ENCODE results near the gene RARRES2. TPM values are rescaled to one million over a fixed set of nuclear protein-coding genes. Genes with fewer than 3 reads are reported as not detected.

Gene RARRES2
- total and polyA plus RNA-seq, 4 donors: 25.1 to 234 (median 68.1) TPM

- no peaks in the 10 kb centered on the region for H3K9me3 ChIP-seq (ENCODE audit: control insufficient read depth, insufficient read depth, low read length)
- peaks cover 9% of the 10 kb centered on the region for H3K4me1 ChIP-seq (ENCODE audit: control insufficient read depth, insufficient read depth, low read length)
- H3K27me3 ChIP-seq (ENCODE audit: control insufficient read depth, insufficient read depth, low read length): no peaks in the 10 kb centered on the region
- no peak overlapping the region for H3K27ac ChIP-seq (ENCODE audit: low read depth, low read length)
- WGBS (ENCODE audit: insufficient coverage): 80% methylated on average over 7 of the region's 13 CpGs
- H3K36me3 ChIP-seq (ENCODE audit: control insufficient read depth, insufficient read depth, low read length): no peaks in the 10 kb centered on the region
- no peak for DNase-seq (ENCODE audit: low read depth in 4 of 6, low spot score in 6 of 6)
- H3K4me3 ChIP-seq (ENCODE audit: low read depth, low read length): no peak overlapping the region
These were observed 16.5 kb upstream of the RARRES2 start for GRCh38 chr7:150357771-150358427.

DNA sequence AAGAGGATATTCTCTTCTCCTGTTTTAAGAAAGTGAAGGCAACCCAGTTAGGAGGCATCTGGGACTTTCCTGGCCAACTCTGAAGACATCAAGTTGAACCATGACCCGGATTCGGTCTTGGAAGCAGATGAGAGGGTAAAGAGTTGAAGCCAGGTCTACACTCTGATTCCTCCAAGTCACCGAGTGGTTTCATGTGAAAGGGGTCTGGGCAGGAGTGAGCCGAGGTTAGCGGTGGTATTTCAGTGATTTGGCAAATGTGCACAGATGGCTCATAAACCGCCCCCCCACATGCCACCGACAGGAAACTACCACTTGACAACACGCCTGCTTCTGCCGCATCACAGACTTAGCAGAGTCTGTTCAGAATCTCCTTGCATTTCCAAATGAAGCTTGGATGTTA is 15.8 kb upstream of the RARRES2 start:
- H3K36me3 ChIP-seq (ENCODE audit: control insufficient read depth, insufficient read depth, low read length): no peaks in the 10 kb centered on the region
- peaks cover 9% of the 10 kb centered on the region for H3K4me1 ChIP-seq (ENCODE audit: control insufficient read depth, insufficient read depth, low read length)
- H3K27me3 ChIP-seq (ENCODE audit: control insufficient read depth, insufficient read depth, low read length): no peaks in the 10 kb centered on the region
- WGBS (ENCODE audit: insufficient coverage): 76% methylated on average over 5 of the region's 9 CpGs
- no peaks in the 10 kb centered on the region for H3K9me3 ChIP-seq (ENCODE audit: control insufficient read depth, insufficient read depth, low read length)
- H3K27ac ChIP-seq (ENCODE audit: low read depth, low read length): no peak overlapping the region
- no peak for DNase-seq (ENCODE audit: low read depth in 4 of 6, low spot score in 6 of 6)
- H3K4me3 ChIP-seq (ENCODE audit: low read depth, low read length): no peak overlapping the region

GRCh38 chr7:150356265-150356897 is 15.0 kb upstream of the RARRES2 start:
- H3K9me3 ChIP-seq (ENCODE audit: control insufficient read depth, insufficient read depth, low read length): no peaks in the 10 kb centered on the region
- peaks cover 2% of the 10 kb centered on the region for H3K4me1 ChIP-seq (ENCODE audit: control insufficient read depth, insufficient read depth, low read length)
- no peaks in the 10 kb centered on the region for H3K36me3 ChIP-seq (ENCODE audit: control insufficient read depth, insufficient read depth, low read length)
- WGBS (ENCODE audit: insufficient coverage): 80% methylated on average over 1 of the region's 6 CpGs
- DNase-seq (ENCODE audit: low read depth in 4 of 6, low spot score in 6 of 6): peak in 2 of 6 donors; percentile 66 to 81
- no peak overlapping the region for H3K27ac ChIP-seq (ENCODE audit: low read depth, low read length)
- H3K4me3 ChIP-seq (ENCODE audit: low read depth, low read length): no peak overlapping the region
- H3K27me3 ChIP-seq (ENCODE audit: control insufficient read depth, insufficient read depth, low read length): no peaks in the 10 kb centered on the region

GRCh38 chr7:150355666-150356059 is 14.2 kb upstream of the RARRES2 start:
- Histone ChIP-seq H3K4me3 (ENCODE audit: low read depth, low read length) (no peak overlapping the region), H3K27ac (ENCODE audit: low read depth, low read length) (no peak overlapping the region), H3K27me3 (ENCODE audit: control insufficient read depth, insufficient read depth, low read length) (no peaks in the 10 kb centered on the region), H3K36me3 (ENCODE audit: control insufficient read depth, insufficient read depth, low read length) (no peaks in the 10 kb centered on the region), H3K9me3 (ENCODE audit: control insufficient read depth, insufficient read depth, low read length) (no peaks in the 10 kb centered on the region), H3K4me1 (ENCODE audit: control insufficient read depth, insufficient read depth, low read length) (no peaks in the 10 kb centered on the region)
- DNase-seq (ENCODE audit: low read depth in 4 of 6, low spot score in 6 of 6): no peak
- WGBS (ENCODE audit: insufficient coverage): no CpG with 5 or more reads among the region's 1 CpG

GRCh38 chr7:150351587-150352194 is 10.3 kb upstream of the RARRES2 start:
- H3K27me3 ChIP-seq (ENCODE audit: control insufficient read depth, insufficient read depth, low read length): no peaks in the 10 kb centered on the region
- no peak for DNase-seq (ENCODE audit: low read depth in 4 of 6, low spot score in 6 of 6)
- no peak overlapping the region for H3K27ac ChIP-seq (ENCODE audit: low read depth, low read length)
- no peaks in the 10 kb centered on the region for H3K9me3 ChIP-seq (ENCODE audit: control insufficient read depth, insufficient read depth, low read length)
- no peaks in the 10 kb centered on the region for H3K36me3 ChIP-seq (ENCODE audit: control insufficient read depth, insufficient read depth, low read length)
- H3K4me1 ChIP-seq (ENCODE audit: control insufficient read depth, insufficient read depth, low read length): no peaks in the 10 kb centered on the region
- no peak overlapping the region for H3K4me3 ChIP-seq (ENCODE audit: low read depth, low read length)
- WGBS (ENCODE audit: insufficient coverage): no CpG with 5 or more reads among the region's 8 CpGs

DNA sequence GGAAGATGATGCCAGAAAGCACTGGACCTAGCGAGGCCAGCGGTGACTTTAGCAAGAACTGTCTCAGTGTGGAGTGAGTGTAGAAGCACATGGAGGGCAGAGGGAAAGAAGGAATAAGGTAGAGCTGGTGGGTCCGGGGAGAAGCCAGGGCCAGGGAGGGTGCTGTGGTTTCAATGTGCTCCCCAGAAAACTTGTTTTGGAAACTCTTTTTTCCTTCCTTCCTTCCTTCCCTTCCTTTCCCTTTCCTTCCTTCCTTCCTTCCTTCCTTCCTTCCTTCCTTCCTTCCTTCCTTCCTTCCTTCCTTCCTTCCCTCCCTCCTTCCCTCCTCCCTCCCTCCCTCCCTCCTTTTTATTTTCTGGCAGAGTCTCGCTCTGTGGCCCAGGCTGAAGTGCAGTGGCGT is 5.5 kb upstream of the RARRES2 start:
- no peak overlapping the region for H3K27ac ChIP-seq (ENCODE audit: low read depth, low read length)
- H3K27me3 ChIP-seq (ENCODE audit: control insufficient read depth, insufficient read depth, low read length): no peaks in the 10 kb centered on the region
- WGBS (ENCODE audit: insufficient coverage): 73% methylated on average over 4 of the region's 5 CpGs
- no peak for DNase-seq (ENCODE audit: low read depth in 4 of 6, low spot score in 6 of 6)
- peaks cover 2% of the 10 kb centered on the region for H3K4me1 ChIP-seq (ENCODE audit: control insufficient read depth, insufficient read depth, low read length)
- H3K9me3 ChIP-seq (ENCODE audit: control insufficient read depth, insufficient read depth, low read length): no peaks in the 10 kb centered on the region
- no peak overlapping the region for H3K4me3 ChIP-seq (ENCODE audit: low read depth, low read length)
- H3K36me3 ChIP-seq (ENCODE audit: control insufficient read depth, insufficient read depth, low read length): no peaks in the 10 kb centered on the region

GRCh38 chr7:150345012-150345411 is 3.6 kb upstream of the RARRES2 start:
- no peak for DNase-seq (ENCODE audit: low read depth in 4 of 6, low spot score in 6 of 6)
- H3K9me3 ChIP-seq (ENCODE audit: control insufficient read depth, insufficient read depth, low read length): no peaks in the 10 kb centered on the region
- no CpG with 5 or more reads among the region's 1 CpG for whole genome bisulfite sequencing (ENCODE audit: insufficient coverage)
- no peak overlapping the region for H3K4me3 ChIP-seq (ENCODE audit: low read depth, low read length)
- H3K27me3 ChIP-seq (ENCODE audit: control insufficient read depth, insufficient read depth, low read length): peaks cover 10% of the 10 kb centered on the region
- peaks cover 19% of the 10 kb centered on the region for H3K4me1 ChIP-seq (ENCODE audit: control insufficient read depth, insufficient read depth, low read length)
- peaks cover 4% of the 10 kb centered on the region for H3K36me3 ChIP-seq (ENCODE audit: control insufficient read depth, insufficient read depth, low read length)
- H3K27ac ChIP-seq (ENCODE audit: low read depth, low read length): no peak overlapping the region

DNA sequence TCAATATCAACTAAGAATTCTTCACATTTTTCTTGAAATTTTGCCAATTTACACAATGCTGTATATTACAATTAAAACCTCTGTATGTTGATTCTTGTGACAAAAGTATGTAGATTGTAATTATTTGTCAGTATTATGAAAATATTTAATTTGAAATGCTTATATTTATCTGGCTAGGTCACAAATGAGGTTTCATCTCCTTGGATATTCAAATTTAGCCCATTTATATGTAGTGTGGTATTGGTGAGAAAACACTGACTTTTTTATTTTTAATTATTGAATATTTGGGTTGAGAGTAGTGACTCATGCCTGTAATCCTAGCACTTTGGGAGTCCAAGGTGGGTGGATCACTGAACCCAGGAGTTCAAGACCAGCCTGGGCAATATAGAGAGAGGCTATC is 2.9 kb upstream of the RARRES2 start:
- Histone ChIP-seq H3K9me3 (ENCODE audit: control insufficient read depth, insufficient read depth, low read length) (no peaks in the 10 kb centered on the region), H3K36me3 (ENCODE audit: control insufficient read depth, insufficient read depth, low read length) (peaks cover 8% of the 10 kb centered on the region), H3K27ac (ENCODE audit: low read depth, low read length) (no peak overlapping the region), H3K4me3 (ENCODE audit: low read depth, low read length) (no peak overlapping the region), H3K4me1 (ENCODE audit: control insufficient read depth, insufficient read depth, low read length) (peaks cover 26% of the 10 kb centered on the region), H3K27me3 (ENCODE audit: control insufficient read depth, insufficient read depth, low read length) (peaks cover 15% of the 10 kb centered on the region)
- no peak for DNase-seq (ENCODE audit: low read depth in 4 of 6, low spot score in 6 of 6)

DNA sequence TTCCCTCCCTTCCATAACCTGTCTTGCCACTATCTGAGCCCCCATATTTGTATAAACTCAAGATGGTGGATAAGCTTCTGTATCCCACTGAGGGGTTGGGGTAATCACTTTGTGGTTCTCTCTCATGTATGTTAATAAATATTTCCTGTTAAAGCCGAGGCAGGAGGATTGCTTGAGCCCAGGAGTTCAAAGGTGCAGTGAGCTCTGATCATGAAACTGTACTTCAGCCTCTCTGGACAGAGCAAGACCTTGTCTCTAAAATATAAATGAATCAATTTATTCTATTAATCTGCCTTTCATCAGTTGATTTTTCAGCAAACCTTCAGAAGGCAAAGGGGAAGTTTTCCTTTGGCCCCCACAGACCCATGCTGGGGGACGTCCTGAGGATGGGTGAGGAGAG is 1.8 kb upstream of the RARRES2 start:
- Histone ChIP-seq H3K36me3 (ENCODE audit: control insufficient read depth, insufficient read depth, low read length) (peaks cover 17% of the 10 kb centered on the region), H3K27ac (ENCODE audit: low read depth, low read length) (no peak overlapping the region), H3K4me3 (ENCODE audit: low read depth, low read length) (no peak overlapping the region), H3K27me3 (ENCODE audit: control insufficient read depth, insufficient read depth, low read length) (peaks cover 15% of the 10 kb centered on the region), H3K9me3 (ENCODE audit: control insufficient read depth, insufficient read depth, low read length) (no peaks in the 10 kb centered on the region), H3K4me1 (ENCODE audit: control insufficient read depth, insufficient read depth, low read length) (peaks cover 36% of the 10 kb centered on the region)
- 100% methylated on average over 1 of the region's 2 CpGs for WGBS (ENCODE audit: insufficient coverage)
- no peak for DNase-seq (ENCODE audit: low read depth in 4 of 6, low spot score in 6 of 6)

DNA sequence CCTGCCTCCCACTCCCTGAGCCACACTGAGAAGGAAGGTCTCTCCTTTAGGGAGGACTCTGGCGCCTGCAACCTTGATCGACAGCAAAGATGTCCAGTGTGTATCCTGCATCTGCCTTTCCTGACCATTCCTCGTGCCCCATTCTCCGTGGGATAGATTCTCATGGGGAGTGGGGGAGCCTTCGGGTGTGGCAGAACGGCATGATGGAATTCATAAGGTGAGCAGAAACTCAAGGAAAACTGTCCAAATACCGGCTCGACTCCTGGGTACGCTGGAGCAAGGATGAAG is 636 bp upstream of the RARRES2 start:
- H3K4me1 ChIP-seq (ENCODE audit: control insufficient read depth, insufficient read depth, low read length): peaks cover 40% of the 10 kb centered on the region
- WGBS (ENCODE audit: insufficient coverage): 89% methylated on average over 3 of the region's 9 CpGs
- H3K27ac ChIP-seq (ENCODE audit: low read depth, low read length): peak overlapping the region; percentile 57

More for the DNA sequence above, 636 bp upstream of the RARRES2 start:
- peaks cover 15% of the 10 kb centered on the region for H3K27me3 ChIP-seq (ENCODE audit: control insufficient read depth, insufficient read depth, low read length)
- DNase-seq (ENCODE audit: low read depth in 4 of 6, low spot score in 6 of 6): no peak
- H3K9me3 ChIP-seq (ENCODE audit: control insufficient read depth, insufficient read depth, low read length): no peaks in the 10 kb centered on the region
- H3K36me3 ChIP-seq (ENCODE audit: control insufficient read depth, insufficient read depth, low read length): peaks cover 28% of the 10 kb centered on the region
- no peak overlapping the region for H3K4me3 ChIP-seq (ENCODE audit: low read depth, low read length)
